ENCODE measurements around the gene FMN2.

FMN2 gene

DNA sequence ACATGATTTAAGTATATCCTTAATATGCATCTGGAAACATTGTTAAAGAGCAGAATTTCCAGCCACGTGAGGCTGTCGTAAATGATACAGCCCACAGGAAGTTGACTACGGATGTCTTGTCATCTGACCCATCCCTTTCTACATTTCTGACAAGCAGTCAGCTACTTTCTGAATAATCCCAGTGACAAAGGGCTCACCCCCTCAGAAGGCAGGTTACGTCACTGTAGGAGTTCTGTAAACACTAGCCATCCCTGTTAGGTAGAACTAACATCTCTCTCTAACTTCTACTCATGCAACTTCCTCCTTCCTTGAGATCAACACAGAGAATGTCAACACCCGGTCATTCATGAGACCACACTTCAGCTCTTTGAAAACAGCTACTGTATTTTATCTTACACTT, 261.1 kb downstream of the FMN2 start:
- no peaks in the 10 kb centered on the region for H3K4me1 ChIP-seq (ENCODE audit: control insufficient read depth, insufficient read depth, low read length)
- no peaks in the 10 kb centered on the region; a peak in 1 of 3 replicates for H3K36me3 ChIP-seq (ENCODE audit: control insufficient read depth in 2 of 2, insufficient read depth in 1 of 2, low read length in 2 of 2)
- POLR2A ChIA-PET: no interaction called here
- TF ChIP-seq ZNF302 (tag by site-specific recombination; IDR thresholded peaks at IDR 0.05; ENCODE audit: low read depth) (no peak), ZFHX2 (tag by site-specific recombination; conservative IDR thresholded peaks at IDR 0.05) (no peak), MEIS1 (CRISPR knock-in tag; IDR thresholded peaks at IDR 0.05; ENCODE audit: borderline replicate concordance) (no peak)
- TF ChIP-seq, protein P1, sequence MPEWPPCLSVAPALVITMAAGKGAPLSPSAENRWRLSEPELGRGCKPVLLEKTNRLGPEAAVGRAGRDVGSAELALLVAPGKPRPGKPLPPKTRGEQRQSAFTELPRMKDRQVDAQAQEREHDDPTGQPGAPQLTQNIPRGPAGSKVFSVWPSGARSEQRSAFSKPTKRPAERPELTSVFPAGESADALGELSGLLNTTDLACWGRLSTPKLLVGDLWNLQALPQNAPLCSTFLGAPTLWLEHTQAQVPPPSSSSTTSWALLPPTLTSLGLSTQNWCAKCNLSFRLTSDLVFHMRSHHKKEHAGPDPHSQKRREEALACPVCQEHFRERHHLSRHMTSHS (tag by site-specific recombination; IDR thresholded peaks at IDR 0.05): no peak
- CTCF ChIA-PET: interaction anchor here (0.5 kb wide), 1 partner anchor 181 kb away, joined by 4 read pairs; no protein-coding TSS in a partner anchor
- H3K9me3 ChIP-seq (ENCODE audit: control insufficient read depth, insufficient read depth, low read depth, low read length): no peaks in the 10 kb centered on the region
- H3K27ac ChIP-seq (ENCODE audit: extremely low read depth, low read depth, low read length): no peak overlapping the region
- H3K4me3 ChIP-seq (ENCODE audit: low read depth, low read length): no peak overlapping the region

DNA sequence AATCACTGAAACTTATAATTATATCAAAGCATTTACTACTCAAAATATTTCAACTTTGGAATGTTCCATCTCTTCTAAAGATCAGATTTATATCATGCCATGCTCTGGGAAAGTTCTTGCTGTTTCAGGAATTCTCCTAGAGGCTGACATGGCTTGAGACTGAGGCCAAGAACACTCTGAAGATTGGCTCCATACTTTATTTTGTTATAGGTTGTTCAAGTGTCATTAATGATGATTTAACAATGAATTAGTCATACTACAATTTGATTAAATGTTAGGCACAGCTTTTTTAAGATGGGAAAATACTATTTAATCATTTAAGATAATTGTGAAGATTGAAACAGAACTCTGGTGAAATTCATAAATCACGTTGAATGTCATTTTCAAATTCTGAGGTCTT, 264.9 kb downstream of the FMN2 start:
- H3K9me3 ChIP-seq (ENCODE audit: control insufficient read depth, insufficient read depth, low read depth, low read length): no peaks in the 10 kb centered on the region
- ChIA-PET CTCF (no interaction called here), POLR2A (no interaction called here)
- no peaks in the 10 kb centered on the region for H3K4me1 ChIP-seq (ENCODE audit: control insufficient read depth, insufficient read depth, low read length)
- TF ChIP-seq RBAK (tag by site-specific recombination; IDR thresholded peaks at IDR 0.05): no peak
- no peak overlapping the region for H3K27ac ChIP-seq (ENCODE audit: extremely low read depth, low read depth, low read length)
- peaks cover 0 to 5% of the 10 kb centered on the region in 2 experiments; a peak in 2 of 3 replicates for H3K36me3 ChIP-seq (ENCODE audit: control insufficient read depth in 2 of 2, insufficient read depth in 1 of 2, low read length in 2 of 2)
- no peak overlapping the region for H3K4me3 ChIP-seq (ENCODE audit: low read depth, low read length)

DNA sequence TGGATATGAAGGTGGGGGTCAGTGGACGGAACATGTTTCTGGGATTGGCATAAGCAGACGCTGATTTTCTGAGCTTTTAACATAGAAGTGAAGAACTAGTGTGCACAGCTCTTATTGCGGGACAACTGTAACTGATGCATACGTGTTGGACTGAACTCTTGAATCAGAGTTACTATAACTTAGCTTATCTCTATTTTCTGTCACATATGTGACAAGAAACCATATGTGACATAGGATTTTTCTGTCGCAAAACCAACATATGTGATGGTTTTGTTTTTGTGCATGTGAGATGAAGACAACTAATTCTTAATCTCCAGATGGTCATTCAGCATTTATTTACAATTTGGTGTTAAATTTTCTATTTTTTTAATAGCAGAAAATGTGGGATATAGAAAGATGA, 270.4 kb downstream of the FMN2 start:
- ChIA-PET CTCF (interaction anchor here (1.1 kb wide), 1 partner anchor 173 kb away, joined by 4 read pairs; no protein-coding TSS in a partner anchor), POLR2A (no interaction called here)
- H3K27ac ChIP-seq (ENCODE audit: extremely low read depth, low read depth, low read length): no peak overlapping the region
- H3K4me1 ChIP-seq (ENCODE audit: control insufficient read depth, insufficient read depth, low read length): no peaks in the 10 kb centered on the region
- TF ChIP-seq ZNF350 (tag by site-specific recombination; IDR thresholded peaks at IDR 0.05) (no peak), ZNF792 (tag by site-specific recombination; IDR thresholded peaks at IDR 0.05) (no peak), ZNF292 (tag by site-specific recombination; IDR thresholded peaks at IDR 0.05; ENCODE audit: borderline replicate concordance, low read depth) (no peak), ZFHX2 (tag by site-specific recombination; conservative IDR thresholded peaks at IDR 0.05) (no peak), ZNF248 (tag by site-specific recombination; IDR thresholded peaks at IDR 0.05) (no peak), ZNF404 (tag by site-specific recombination; IDR thresholded peaks at IDR 0.05) (no peak), ZNF561 (tag by site-specific recombination; IDR thresholded peaks at IDR 0.05; ENCODE audit: borderline replicate concordance) (no peak), ZBTB48 (tag by site-specific recombination; IDR thresholded peaks at IDR 0.05) (no peak), ZNF621 (tag by site-specific recombination; IDR thresholded peaks at IDR 0.05) (no peak), ZNF433 (tag by site-specific recombination; IDR thresholded peaks at IDR 0.05; ENCODE audit: low read depth) (no peak)
- H3K4me3 ChIP-seq (ENCODE audit: low read depth, low read length): no peak overlapping the region
- peaks cover 0 to 9% of the 10 kb centered on the region in 2 experiments; a peak in 2 of 3 replicates for H3K36me3 ChIP-seq (ENCODE audit: control insufficient read depth in 2 of 2, insufficient read depth in 1 of 2, low read length in 2 of 2)
- no peaks in the 10 kb centered on the region for H3K9me3 ChIP-seq (ENCODE audit: control insufficient read depth, insufficient read depth, low read depth, low read length)

DNA sequence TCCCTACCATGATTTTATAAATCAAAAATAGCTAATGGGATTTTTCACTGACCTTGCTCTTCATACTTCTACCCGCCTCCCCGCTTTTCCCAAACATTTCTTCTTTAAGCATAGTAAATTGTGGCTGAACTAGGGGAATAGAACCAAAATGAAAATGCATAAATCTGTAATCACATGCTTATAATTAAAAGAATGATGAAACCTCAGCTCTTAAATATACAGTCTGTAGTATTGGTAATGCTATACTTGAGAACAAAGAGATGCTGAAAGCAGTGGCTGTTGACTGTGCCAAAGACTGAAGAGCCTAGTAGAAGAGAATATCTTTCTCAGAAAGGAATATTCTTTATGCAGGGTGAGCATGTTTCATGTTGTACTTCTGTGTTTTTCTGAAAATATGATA, 271.1 kb downstream of the FMN2 start:
- POLR2A ChIA-PET: no interaction called here
- no peak for TF ChIP-seq SETDB1 (IDR thresholded peaks at IDR 0.05; ENCODE audit: insufficient read length, low read length)
- H3K4me3 ChIP-seq (ENCODE audit: low read depth, low read length): no peak overlapping the region
- CTCF ChIA-PET: interaction anchor here (0.5 to 1.1 kb wide), 3 partner anchors 11 to 740 kb away, joined by 3 to 4 read pairs (median 3); no protein-coding TSS in a partner anchor
- H3K36me3 ChIP-seq (ENCODE audit: control insufficient read depth in 2 of 2, insufficient read depth in 1 of 2, low read length in 2 of 2): peaks cover 0 to 9% of the 10 kb centered on the region in 2 experiments; a peak in 1 of 3 replicates
- no peaks in the 10 kb centered on the region for H3K4me1 ChIP-seq (ENCODE audit: control insufficient read depth, insufficient read depth, low read length)
- no peaks in the 10 kb centered on the region for H3K9me3 ChIP-seq (ENCODE audit: control insufficient read depth, insufficient read depth, low read depth, low read length)
- no peak overlapping the region for H3K27ac ChIP-seq (ENCODE audit: extremely low read depth, low read depth, low read length)

DNA sequence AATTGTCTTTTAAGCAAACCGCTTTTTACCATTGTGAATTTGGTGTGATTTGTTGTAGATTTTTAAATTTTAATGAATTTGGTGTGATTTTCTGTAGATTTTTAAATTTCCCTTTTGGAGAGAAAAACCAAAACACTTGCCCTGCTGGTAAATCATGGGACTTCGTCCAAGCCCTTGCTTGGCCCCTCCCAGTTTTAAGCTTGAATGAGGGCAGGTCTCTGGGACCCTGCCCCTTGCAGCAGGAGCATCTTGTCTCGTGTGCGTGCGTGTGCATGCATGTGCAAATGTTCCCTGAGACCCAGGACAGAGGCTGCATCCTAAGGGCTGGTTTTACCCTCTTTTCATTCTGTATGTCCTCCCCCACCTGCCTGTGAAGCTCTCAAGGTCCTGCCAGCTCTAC, 271.6 kb downstream of the FMN2 start:
- H3K9me3 ChIP-seq (ENCODE audit: control insufficient read depth, insufficient read depth, low read depth, low read length): no peaks in the 10 kb centered on the region
- H3K36me3 ChIP-seq (ENCODE audit: control insufficient read depth in 2 of 2, insufficient read depth in 1 of 2, low read length in 2 of 2): peaks cover 0 to 9% of the 10 kb centered on the region in 2 experiments; a peak in 1 of 3 replicates
- no peak overlapping the region for H3K27ac ChIP-seq (ENCODE audit: extremely low read depth, low read depth, low read length)
- H3K4me3 ChIP-seq (ENCODE audit: low read depth, low read length): no peak overlapping the region
- ChIA-PET POLR2A (no interaction called here), CTCF (interaction anchor here (0.5 to 1.1 kb wide), 2 partner anchors 11 to 739 kb away, joined by 3 read pairs; no protein-coding TSS in a partner anchor)
- H3K4me1 ChIP-seq (ENCODE audit: control insufficient read depth, insufficient read depth, low read length): no peaks in the 10 kb centered on the region
- TF ChIP-seq ZNF274 (IDR thresholded peaks at IDR 0.05; ENCODE audit: low read length) (no peak), ZNF274 (tag by site-specific recombination; IDR thresholded peaks at IDR 0.05; ENCODE audit: borderline replicate concordance) (no peak), TCF7L2 (IDR thresholded peaks at IDR 0.05; ENCODE audit: borderline replicate concordance, low read depth, low read length) (no peak), ZNF324 (tag by site-specific recombination; IDR thresholded peaks at IDR 0.05) (no peak), ZEB2 (tag by site-specific recombination; IDR thresholded peaks at IDR 0.05) (no peak), ZNF76 (tag by site-specific recombination; IDR thresholded peaks at IDR 0.05; ENCODE audit: borderline replicate concordance, low read depth) (no peak), ZNF114 (tag by site-specific recombination; IDR thresholded peaks at IDR 0.05) (no peak), ZNF670 (tag by site-specific recombination; IDR thresholded peaks at IDR 0.05; ENCODE audit: low read depth) (no peak), ZNF791 (tag by site-specific recombination; IDR thresholded peaks at IDR 0.05) (no peak)
- TF ChIP-seq, protein P2, sequence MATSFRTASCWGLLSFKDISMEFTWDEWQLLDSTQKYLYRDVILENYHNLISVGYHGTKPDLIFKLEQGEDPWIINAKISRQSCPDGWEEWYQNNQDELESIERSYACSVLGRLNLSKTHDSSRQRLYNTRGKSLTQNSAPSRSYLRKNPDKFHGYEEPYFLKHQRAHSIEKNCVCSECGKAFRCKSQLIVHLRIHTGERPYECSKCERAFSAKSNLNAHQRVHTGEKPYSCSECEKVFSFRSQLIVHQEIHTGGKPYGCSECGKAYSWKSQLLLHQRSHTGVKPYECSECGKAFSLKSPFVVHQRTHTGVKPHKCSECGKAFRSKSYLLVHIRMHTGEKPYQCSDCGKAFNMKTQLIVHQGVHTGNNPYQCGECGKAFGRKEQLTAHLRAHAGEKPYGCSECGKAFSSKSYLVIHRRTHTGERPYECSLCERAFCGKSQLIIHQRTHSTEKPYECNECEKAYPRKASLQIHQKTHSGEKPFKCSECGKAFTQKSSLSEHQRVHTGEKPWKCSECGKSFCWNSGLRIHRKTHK (tag by site-specific recombination; IDR thresholded peaks at IDR 0.05): no peak
